ENCODE data around the gene RGR.

Gene RGR

GRCh38 chr10:84286695-84287094 lies 41.8 kb downstream of the RGR start:
- Mint-ChIP-seq H3K27ac (no peak overlapping the region), H3K27me3 (peaks cover 13% of the 10 kb centered on the region), H3K36me3 (no peaks in the 10 kb centered on the region), H3K9me3 (no peaks in the 10 kb centered on the region), H3K4me1 (no peaks in the 10 kb centered on the region), H3K4me3 (no peak overlapping the region)
- CTCF ChIA-PET = interaction anchor here (1.1 kb wide), 1 partner anchor 19 kb away, joined by 3 read pairs; no protein-coding TSS in a partner anchor
- no peak for DNase-seq

DNA sequence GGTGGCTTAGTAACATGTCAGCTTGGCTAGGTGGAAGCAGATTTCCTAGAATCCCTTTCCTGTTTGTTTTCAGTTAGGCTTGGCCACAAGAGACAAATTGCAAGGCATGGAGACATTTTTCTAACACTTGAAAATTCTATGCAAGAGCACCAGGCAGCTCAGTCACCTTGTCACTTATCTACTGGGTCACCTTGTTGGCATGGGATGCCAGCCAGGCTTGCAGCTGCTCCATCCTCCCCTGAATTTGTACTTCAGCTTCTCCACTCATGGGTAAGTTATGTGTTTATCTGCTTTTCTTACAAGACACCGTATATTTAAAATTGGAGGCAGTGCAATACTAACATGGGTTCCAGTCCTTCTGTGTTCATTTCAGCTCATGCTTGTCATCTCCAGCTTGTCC lies 43.3 kb downstream of the RGR start:
- Mint-ChIP-seq H3K4me3 (no peak overlapping the region), H3K36me3 (no peaks in the 10 kb centered on the region), H3K27ac (no peak overlapping the region), H3K4me1 (no peaks in the 10 kb centered on the region), H3K9me3 (no peaks in the 10 kb centered on the region), H3K27me3 (peaks cover 13% of the 10 kb centered on the region)
- DNase-seq = no peak
- CTCF ChIA-PET = interaction anchor here (1.3 to 1.7 kb wide), 2 partner anchors 24 to 46 kb away, joined by 3 to 6 read pairs; no protein-coding TSS in a partner anchor

GRCh38 chr10:84289521-84290200 lies 44.8 kb downstream of the RGR start:
- Mint-ChIP-seq H3K9me3 (no peaks in the 10 kb centered on the region), H3K4me3 (no peak overlapping the region), H3K27ac (no peak overlapping the region), H3K36me3 (no peaks in the 10 kb centered on the region), H3K4me1 (peaks cover 13% of the 10 kb centered on the region), H3K27me3 (peaks cover 13% of the 10 kb centered on the region)
- DNase-seq = no peak
- CTCF ChIA-PET = interaction anchor here (1.3 to 1.7 kb wide), 2 partner anchors 25 to 32 kb away, joined by 3 to 6 read pairs; no protein-coding TSS in a partner anchor

- peaks cover 13% of the 10 kb centered on the region for H3K27me3 Mint-ChIP-seq
- H3K9me3 Mint-ChIP-seq = no peaks in the 10 kb centered on the region
- H3K4me1 Mint-ChIP-seq = peaks cover 19% of the 10 kb centered on the region
- H3K27ac Mint-ChIP-seq = no peak overlapping the region
- H3K4me3 Mint-ChIP-seq = no peak overlapping the region
- DNase-seq = no peak
- H3K36me3 Mint-ChIP-seq = no peaks in the 10 kb centered on the region
- CTCF ChIA-PET = no interaction called here
These were observed 45.4 kb downstream of the RGR start for GRCh38 chr10:84290235-84290634.

DNA sequence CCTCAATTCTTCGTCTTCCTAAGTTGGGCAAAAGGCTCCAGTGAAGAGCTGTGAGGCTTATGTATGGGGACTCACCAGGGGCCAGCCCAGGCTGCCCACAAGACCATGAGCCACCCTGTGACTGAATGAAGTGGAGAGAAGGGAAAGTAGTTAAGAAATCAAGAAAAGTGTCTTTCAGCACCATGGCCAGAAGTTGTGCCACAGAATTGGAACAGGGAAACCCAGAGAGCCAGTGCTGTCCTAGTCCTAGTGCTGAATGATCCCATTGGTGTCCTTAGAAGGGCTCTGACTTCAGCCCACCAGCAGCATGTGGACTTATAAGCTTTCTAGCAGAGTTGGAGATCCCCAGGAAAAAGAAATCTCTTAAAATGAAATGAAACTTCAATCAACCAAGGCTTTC lies 46.5 kb downstream of the RGR start:
- H3K4me3 Mint-ChIP-seq = no peak overlapping the region
- no peak overlapping the region for H3K27ac Mint-ChIP-seq
- H3K27me3 Mint-ChIP-seq = peaks cover 13% of the 10 kb centered on the region
- peaks cover 19% of the 10 kb centered on the region for H3K4me1 Mint-ChIP-seq
- peak; percentile 34 for DNase-seq
- H3K36me3 Mint-ChIP-seq = no peaks in the 10 kb centered on the region
- CTCF ChIA-PET = interaction anchor here (1.1 kb wide), 1 partner anchor 18 kb away, joined by 4 read pairs; no protein-coding TSS in a partner anchor
- no peaks in the 10 kb centered on the region for H3K9me3 Mint-ChIP-seq

DNA sequence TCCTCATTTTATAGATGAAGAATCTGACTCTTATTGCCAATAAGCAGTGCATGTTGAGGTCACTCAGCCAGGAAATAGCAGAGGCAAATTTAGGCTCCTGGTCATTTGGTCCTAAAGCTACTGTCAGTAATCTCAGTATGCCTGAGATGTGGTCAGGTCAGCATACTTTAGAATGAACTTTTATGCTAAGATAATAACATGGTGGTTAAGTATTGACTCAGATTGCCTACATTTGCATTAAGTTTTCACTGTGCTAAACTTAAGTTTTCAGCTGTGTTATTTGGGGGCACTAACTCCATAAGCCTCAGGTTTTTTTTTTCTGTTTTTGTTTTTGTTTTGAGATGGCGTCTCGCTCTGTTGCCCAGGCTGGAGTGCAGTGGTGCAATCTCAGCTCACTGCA lies 47.6 kb downstream of the RGR start:
- no peak for DNase-seq
- Mint-ChIP-seq H3K4me1 (peaks cover 19% of the 10 kb centered on the region), H3K9me3 (no peaks in the 10 kb centered on the region), H3K4me3 (no peak overlapping the region), H3K27ac (no peak overlapping the region), H3K27me3 (peaks cover 14% of the 10 kb centered on the region), H3K36me3 (no peaks in the 10 kb centered on the region)
- CTCF ChIA-PET = interaction anchor here (1.6 to 2.4 kb wide), 2 partner anchors 25 to 245 kb away, joined by 4 to 9 read pairs; no protein-coding TSS in a partner anchor

DNA sequence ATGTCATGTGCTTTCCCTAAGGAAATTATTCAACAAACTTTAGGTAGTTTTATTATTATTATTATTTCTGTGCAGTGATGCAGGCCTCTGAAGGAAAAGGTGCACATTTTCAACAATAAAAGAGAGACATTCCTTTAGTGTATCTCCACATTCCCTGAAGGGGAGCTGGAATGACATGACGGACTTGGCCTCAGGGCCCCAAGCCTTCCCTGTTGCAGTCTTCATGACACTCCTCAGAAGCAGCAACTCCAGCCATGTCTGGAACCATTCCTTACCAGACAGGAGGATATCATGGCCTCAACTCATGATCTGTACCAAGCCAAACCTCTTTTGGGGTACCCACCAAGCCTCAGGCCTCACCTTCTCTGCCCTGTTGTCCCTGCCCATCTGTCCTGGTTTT lies 48.3 kb downstream of the RGR start:
- peaks cover 19% of the 10 kb centered on the region for H3K4me1 Mint-ChIP-seq
- no peak overlapping the region for H3K4me3 Mint-ChIP-seq
- no peaks in the 10 kb centered on the region for H3K36me3 Mint-ChIP-seq
- H3K9me3 Mint-ChIP-seq = no peaks in the 10 kb centered on the region
- peaks cover 19% of the 10 kb centered on the region for H3K27me3 Mint-ChIP-seq
- DNase-seq = no peak
- H3K27ac Mint-ChIP-seq = no peak overlapping the region
- CTCF ChIA-PET = interaction anchor here (0.7 to 2.4 kb wide), 3 partner anchors 26 to 244 kb away, joined by 3 to 9 read pairs (median 4); no protein-coding TSS in a partner anchor

DNA sequence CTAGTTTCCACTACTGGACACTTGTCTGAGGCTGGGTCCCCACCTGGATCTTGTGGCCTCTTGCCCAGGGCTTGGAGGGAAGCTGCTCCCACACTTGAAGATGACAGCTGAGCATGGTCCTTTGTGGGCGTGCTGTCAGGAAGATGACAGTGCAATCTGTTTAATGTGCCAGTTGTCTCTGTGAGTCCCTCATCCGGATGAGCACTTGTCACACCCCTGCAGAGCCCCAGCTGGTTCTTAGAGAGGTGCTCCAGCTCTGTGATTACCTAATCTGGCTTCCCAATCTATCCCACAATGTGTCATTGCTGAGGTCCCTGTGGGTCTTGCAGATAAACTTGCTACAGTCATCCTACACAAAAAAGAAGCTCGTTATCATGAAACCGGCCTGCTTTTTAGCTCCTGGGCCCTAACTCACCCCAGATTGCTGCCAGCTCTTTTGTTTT lies 48.7 kb downstream of the RGR start:
- DNase-seq = peak; percentile 24
- H3K36me3 Mint-ChIP-seq = no peaks in the 10 kb centered on the region
- H3K27ac Mint-ChIP-seq = no peak overlapping the region
- H3K27me3 Mint-ChIP-seq = peaks cover 23% of the 10 kb centered on the region
- peaks cover 19% of the 10 kb centered on the region for H3K4me1 Mint-ChIP-seq
- CTCF ChIA-PET = interaction anchor here (0.7 to 2.4 kb wide), 3 partner anchors 26 to 244 kb away, joined by 3 to 9 read pairs (median 4); no protein-coding TSS in a partner anchor
- no peaks in the 10 kb centered on the region for H3K9me3 Mint-ChIP-seq
- H3K4me3 Mint-ChIP-seq = no peak overlapping the region

DNA sequence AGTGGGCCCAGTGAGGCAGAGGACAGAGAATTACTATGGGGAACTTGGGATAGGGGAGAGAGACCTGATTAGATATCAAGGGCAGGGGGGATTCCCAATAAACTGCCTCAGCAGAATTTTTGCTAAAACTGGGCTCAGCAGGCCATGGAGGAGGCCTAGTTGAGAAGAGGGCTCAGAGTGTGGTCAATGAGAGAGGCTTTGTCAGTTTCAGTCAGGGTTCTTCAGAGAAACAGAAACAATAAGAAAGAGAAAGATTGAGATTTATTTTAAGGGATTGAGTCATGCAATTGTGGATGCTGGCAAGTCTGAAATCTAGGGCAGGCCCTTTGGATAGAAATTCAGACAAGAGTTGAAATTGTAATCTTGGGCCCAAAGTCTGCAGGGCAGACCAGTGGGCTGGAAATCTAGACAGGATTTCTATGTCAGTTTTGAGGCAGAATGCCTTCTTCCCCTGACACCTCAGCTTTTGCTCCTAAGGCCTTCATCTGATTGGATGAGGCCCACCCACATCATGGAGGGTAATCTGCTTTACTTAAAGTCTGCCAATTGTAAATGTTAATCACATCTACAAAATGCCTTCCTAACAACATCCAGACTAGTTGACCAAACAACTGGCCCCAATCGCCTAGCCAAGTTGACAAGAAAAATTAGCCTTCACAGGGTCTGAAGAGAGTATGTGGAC lies 50.1 kb downstream of the RGR start:
- H3K9me3 Mint-ChIP-seq = no peaks in the 10 kb centered on the region
- no peak overlapping the region for H3K4me3 Mint-ChIP-seq
- peaks cover 19% of the 10 kb centered on the region for H3K4me1 Mint-ChIP-seq
- peaks cover 29% of the 10 kb centered on the region for H3K27me3 Mint-ChIP-seq
- no peaks in the 10 kb centered on the region for H3K36me3 Mint-ChIP-seq
- no peak overlapping the region for H3K27ac Mint-ChIP-seq
- no peak for DNase-seq
- CTCF ChIA-PET = no interaction called here

- H3K4me3 Mint-ChIP-seq = no peak overlapping the region
- CTCF ChIA-PET = no interaction called here
These were observed 51.5 kb downstream of the RGR start for GRCh38 chr10:84296091-84296981.

GRCh38 chr10:84298057-84298456 lies 53.2 kb downstream of the RGR start:
- H3K4me3 Mint-ChIP-seq = no peak overlapping the region
- no peak overlapping the region for H3K27ac Mint-ChIP-seq
- H3K27me3 Mint-ChIP-seq = peaks cover 43% of the 10 kb centered on the region
- no peak for DNase-seq
- CTCF ChIA-PET = no interaction called here
- H3K36me3 Mint-ChIP-seq = no peaks in the 10 kb centered on the region
- H3K4me1 Mint-ChIP-seq = peaks cover 19% of the 10 kb centered on the region
- no peaks in the 10 kb centered on the region for H3K9me3 Mint-ChIP-seq

More at GRCh38 chr10:84296091-84296981, 51.5 kb downstream of the RGR start:
- Mint-ChIP-seq H3K27ac (no peak overlapping the region), H3K27me3 (peaks cover 32% of the 10 kb centered on the region), H3K4me1 (peaks cover 19% of the 10 kb centered on the region), H3K36me3 (no peaks in the 10 kb centered on the region), H3K9me3 (no peaks in the 10 kb centered on the region)
- no peak for DNase-seq

DNA sequence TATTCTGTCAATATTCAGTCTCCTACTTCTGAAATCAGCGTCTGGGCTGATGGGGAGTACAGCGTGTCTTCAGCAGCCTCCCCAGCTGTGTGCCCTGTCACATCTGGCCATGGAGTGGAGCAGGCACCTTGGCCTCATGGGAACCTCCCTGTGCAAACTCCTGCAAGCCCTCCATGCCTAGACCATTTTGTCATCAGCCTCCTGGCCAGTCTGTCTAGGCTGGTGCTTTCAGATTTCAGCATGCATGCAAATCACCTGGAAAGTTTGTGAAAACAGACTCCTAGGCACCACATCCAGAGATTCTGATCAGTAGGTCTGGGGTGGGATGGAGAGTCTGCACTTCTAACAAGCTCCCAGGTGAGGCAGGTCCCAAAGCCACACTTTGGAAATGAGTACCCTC lies 57.4 kb downstream of the RGR start:
- Mint-ChIP-seq H3K27me3 (peaks cover 43% of the 10 kb centered on the region), H3K4me3 (no peak overlapping the region), H3K9me3 (peaks cover 9% of the 10 kb centered on the region), H3K4me1 (peaks cover 15% of the 10 kb centered on the region), H3K36me3 (peaks cover 4% of the 10 kb centered on the region), H3K27ac (no peak overlapping the region)
- no peak for DNase-seq
- CTCF ChIA-PET = no interaction called here

GRCh38 chr10:84306751-84307384 lies 62.0 kb downstream of the RGR start:
- DNase-seq = no peak
- CTCF ChIA-PET = interaction anchor here (1.0 to 1.2 kb wide), 2 partner anchors 21 to 231 kb away, joined by 3 read pairs; no protein-coding TSS in a partner anchor
- no peak overlapping the region for H3K4me3 Mint-ChIP-seq
- peaks cover 48% of the 10 kb centered on the region for H3K4me1 Mint-ChIP-seq
- H3K27ac Mint-ChIP-seq = peak overlapping the region; percentile 13
- peaks cover 14% of the 10 kb centered on the region for H3K27me3 Mint-ChIP-seq
- peaks cover 13% of the 10 kb centered on the region for H3K9me3 Mint-ChIP-seq
- H3K36me3 Mint-ChIP-seq = peaks cover 6% of the 10 kb centered on the region
